HG02759 (cell line): Measurements from ENCODE around the gene FSHR.

ENCODE experiments used
- ATAC-seq: cut with Tn5 transposase; IDR thresholded peaks from one replicate; pipeline ENCODE4 v1.9.1; 2021; ENCODE audit warnings: mild to moderate bottlenecking, moderate library complexity; ENCODE audit not compliant: unreplicated experiment

FSHR gene

DNA sequence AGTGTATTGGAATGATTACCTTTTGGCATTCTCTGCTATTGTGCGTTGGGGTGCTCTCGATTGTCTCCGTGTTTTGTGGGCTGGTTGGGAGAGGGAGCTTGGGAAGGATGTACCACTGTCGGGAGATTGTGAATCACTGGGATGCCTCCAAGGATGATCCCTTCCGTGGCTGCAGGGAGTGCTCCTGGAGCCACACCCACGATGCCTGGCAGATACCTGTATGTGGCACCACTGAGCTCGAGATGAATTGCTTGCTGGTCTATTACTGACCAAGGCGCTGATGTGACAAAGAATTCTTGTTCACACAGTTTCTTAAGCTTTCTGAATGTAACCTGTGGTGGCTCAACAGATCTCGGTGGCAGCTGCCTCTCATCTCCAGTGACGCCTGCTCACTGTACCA lies 239.1 kb downstream of the FSHR start:
- no peak for ATAC-seq

DNA sequence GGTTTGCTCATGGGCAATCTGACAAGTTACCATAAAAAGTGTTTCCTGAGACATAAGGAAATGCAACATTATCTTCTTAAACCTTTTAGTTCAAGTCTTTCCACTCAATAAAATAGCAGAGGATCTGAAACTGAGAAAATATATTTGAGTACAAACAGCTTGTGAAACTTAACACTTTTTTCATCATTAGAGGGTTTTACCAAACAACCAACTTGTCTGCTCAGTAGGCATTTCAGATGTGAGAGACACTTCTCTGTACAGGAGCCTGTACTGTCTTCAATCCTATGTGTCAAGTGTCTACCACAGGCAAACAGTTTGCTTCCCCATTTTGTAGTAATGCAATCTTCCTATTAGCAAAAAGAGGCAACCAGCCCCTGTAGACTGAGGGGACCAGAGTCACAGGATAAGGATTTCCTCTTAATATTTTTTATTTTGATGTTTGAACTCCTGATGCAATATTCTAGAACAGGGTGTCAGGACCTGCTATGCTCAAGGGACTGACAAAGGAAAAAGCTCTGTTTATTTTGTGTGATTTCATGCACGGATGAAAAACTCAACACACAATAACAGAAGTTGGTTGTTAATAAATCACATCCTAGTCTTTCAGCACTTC lies 239.7 kb downstream of the FSHR start:
- peak; percentile 72 for ATAC-seq
